Stimulated activated naive CD8-positive, alpha-beta T cell treated with anti-CD3 and anti-CD28 coated beads, Interleukin-15, amount 100 ng/mL, for 72 hours (primary cell): Measurements from ENCODE around the gene SUDS3.
"Not testable (repeated sequence)": the region's sequence is repeated elsewhere in the genome, so short reads cannot be mapped to it uniquely, and the experiment has no call there.

Experiments used
- ATAC-seq: fragments of 150-1000 bp; cut with Tn5 transposase; 2 replicates; pipeline ENCODE4 v1.10.0; 2021; ENCODE audit warnings: mild to moderate bottlenecking, moderate library complexity
- DNase-seq, 2 donors: peaks; one replicate each; pipeline ENCODE4 v3.0.0; 2021 to 2022
- H3K27ac Mint-ChIP-seq, 2 donors: one replicate each; pipeline ENCODE4 v1.8.0; 2022; ENCODE audit warnings: mild to moderate bottlenecking in 2 of 2, mixed read lengths in 2 of 2, moderate library complexity in 2 of 2
- H3K27me3 Mint-ChIP-seq: one replicate; pipeline ENCODE4 v1.8.0; 2022; ENCODE audit warnings: mixed read lengths
- H3K4me1 Mint-ChIP-seq: one replicate; pipeline ENCODE4 v1.8.0; 2022; ENCODE audit warnings: mild to moderate bottlenecking, mixed read lengths
- H3K4me3 Mint-ChIP-seq, 2 donors: one replicate each; pipeline ENCODE4 v1.8.0; 2022; ENCODE audit warnings: mild to moderate bottlenecking in 2 of 2, mixed read lengths in 2 of 2, moderate library complexity in 1 of 2
- H3K9me3 Mint-ChIP-seq, 2 donors: one replicate each; pipeline ENCODE4 v1.8.0; 2022; ENCODE audit warnings: mixed read lengths in 2 of 2

The SUDS3 gene

GRCh38 chr12:118347916-118348315 is 28.4 kb upstream of the SUDS3 start:
- no peaks in the 10 kb centered on the region for H3K27me3 Mint-ChIP-seq
- DNase-seq (no peak), ATAC-seq (no peak)
- H3K4me1 Mint-ChIP-seq, result peaks cover 32% of the 10 kb centered on the region
- no peaks in the 10 kb centered on the region for H3K9me3 Mint-ChIP-seq
- no peak overlapping the region for H3K4me3 Mint-ChIP-seq
- H3K27ac Mint-ChIP-seq, result peak overlapping the region in 1 of 2 donors; percentile 1

- Mint-ChIP-seq H3K27me3 (no peaks in the 10 kb centered on the region), H3K4me1 (peaks cover 49% of the 10 kb centered on the region), H3K4me3 (no peak overlapping the region), H3K9me3 (no peaks in the 10 kb centered on the region), H3K27ac (no peak overlapping the region)
- DNase-seq, result no peak
- ATAC-seq, result no peak
Observed at GRCh38 chr12:118350908-118351559, 25.3 kb upstream of the SUDS3 start.

- peak overlapping the region in 1 of 2 donors; percentile 9 for H3K27ac Mint-ChIP-seq
- ATAC-seq, result no peak
- H3K9me3 Mint-ChIP-seq, result no peaks in the 10 kb centered on the region
- no peak overlapping the region for H3K4me3 Mint-ChIP-seq
- H3K27me3 Mint-ChIP-seq, result no peaks in the 10 kb centered on the region
- H3K4me1 Mint-ChIP-seq, result peaks cover 46% of the 10 kb centered on the region
- DNase-seq, result no peak
Observed at GRCh38 chr12:118353721-118354120, 22.6 kb upstream of the SUDS3 start.

- not testable (repeated sequence) for H3K27me3 Mint-ChIP-seq, DNase-seq, ATAC-seq, H3K9me3 Mint-ChIP-seq, H3K27ac Mint-ChIP-seq
- Mint-ChIP-seq H3K4me3 (peak overlapping the region in 1 of 2 donors; percentile 37), H3K4me1 (peaks cover 47% of the 10 kb centered on the region)
Observed at GRCh38 chr12:118354503-118354902, 21.9 kb upstream of the SUDS3 start.

- peaks cover 51% of the 10 kb centered on the region for H3K4me1 Mint-ChIP-seq
- peak overlapping the region in 1 of 2 donors; percentile 37 for H3K4me3 Mint-ChIP-seq
- no peak for ATAC-seq
- DNase-seq, result no peak
- H3K27ac Mint-ChIP-seq, result no peak overlapping the region
- H3K27me3 Mint-ChIP-seq, result no peaks in the 10 kb centered on the region
- no peaks in the 10 kb centered on the region for H3K9me3 Mint-ChIP-seq
Observed at GRCh38 chr12:118354903-118355302, 21.5 kb upstream of the SUDS3 start.

GRCh38 chr12:118355843-118356242 is 20.5 kb upstream of the SUDS3 start:
- H3K4me3 Mint-ChIP-seq, result peak overlapping the region; percentile 46 to 56
- no peak overlapping the region for H3K27ac Mint-ChIP-seq
- ATAC-seq, result no peak

GRCh38 chr12:118356809-118357256 is 19.5 kb upstream of the SUDS3 start:
- no peaks in the 10 kb centered on the region for H3K9me3 Mint-ChIP-seq
- no peaks in the 10 kb centered on the region for H3K27me3 Mint-ChIP-seq
- ATAC-seq, result peak; percentile 47
- peaks cover 46% of the 10 kb centered on the region for H3K4me1 Mint-ChIP-seq
- no peak for DNase-seq
- H3K4me3 Mint-ChIP-seq, result peak overlapping the region; percentile 83 to 92
- H3K27ac Mint-ChIP-seq, result peak overlapping the region; percentile 97 to 98

More at GRCh38 chr12:118355843-118356242, 20.5 kb upstream of the SUDS3 start:
- no peak for DNase-seq
- no peaks in the 10 kb centered on the region for H3K9me3 Mint-ChIP-seq
- H3K4me1 Mint-ChIP-seq, result peaks cover 46% of the 10 kb centered on the region
- H3K27me3 Mint-ChIP-seq, result no peaks in the 10 kb centered on the region

- ATAC-seq (peak; percentile 90), DNase-seq (peak; percentile 53 to 62)
- Mint-ChIP-seq H3K4me3 (peak overlapping the region; percentile 83 to 92), H3K4me1 (peaks cover 46% of the 10 kb centered on the region), H3K9me3 (no peaks in the 10 kb centered on the region), H3K27ac (peak overlapping the region; percentile 97 to 98), H3K27me3 (no peaks in the 10 kb centered on the region)
Observed at GRCh38 chr12:118357257-118358007, 18.9 kb upstream of the SUDS3 start.

- H3K4me3 Mint-ChIP-seq, result peak overlapping the region; percentile 83 to 92
- H3K27ac Mint-ChIP-seq, result peak overlapping the region; percentile 97 to 98
- DNase-seq, result no peak
- H3K4me1 Mint-ChIP-seq, result peaks cover 45% of the 10 kb centered on the region
- H3K9me3 Mint-ChIP-seq, result no peaks in the 10 kb centered on the region
- ATAC-seq, result no peak
- no peaks in the 10 kb centered on the region for H3K27me3 Mint-ChIP-seq
Observed at GRCh38 chr12:118358008-118358359, 18.4 kb upstream of the SUDS3 start.

- Mint-ChIP-seq H3K27me3 (no peaks in the 10 kb centered on the region), H3K4me1 (peaks cover 39% of the 10 kb centered on the region), H3K4me3 (peak overlapping the region; percentile 83 to 92), H3K27ac (peak overlapping the region; percentile 88 to 93), H3K9me3 (no peaks in the 10 kb centered on the region)
- ATAC-seq (peak; percentile 43), DNase-seq (no peak)
Observed at GRCh38 chr12:118358612-118359540, 17.5 kb upstream of the SUDS3 start.

- Mint-ChIP-seq H3K27me3 (no peaks in the 10 kb centered on the region), H3K4me1 (peaks cover 38% of the 10 kb centered on the region), H3K9me3 (no peaks in the 10 kb centered on the region), H3K27ac (peak overlapping the region; percentile 88 to 93), H3K4me3 (peak overlapping the region; percentile 83 to 92)
- ATAC-seq (peak; percentile 66), DNase-seq (peak in 1 of 2 donors; percentile 21)
Observed at GRCh38 chr12:118359541-118359915, 16.8 kb upstream of the SUDS3 start.

- Mint-ChIP-seq H3K9me3 (no peaks in the 10 kb centered on the region), H3K27ac (no peak overlapping the region), H3K27me3 (no peaks in the 10 kb centered on the region), H3K4me3 (no peak overlapping the region), H3K4me1 (peaks cover 25% of the 10 kb centered on the region)
- ATAC-seq (no peak), DNase-seq (no peak)
Observed at GRCh38 chr12:118361092-118361404, 15.3 kb upstream of the SUDS3 start.

GRCh38 chr12:118361889-118362288 is 14.5 kb upstream of the SUDS3 start:
- ATAC-seq, result no peak
- no peak overlapping the region for H3K4me3 Mint-ChIP-seq
- peaks cover 17% of the 10 kb centered on the region for H3K4me1 Mint-ChIP-seq
- no peak for DNase-seq
- no peaks in the 10 kb centered on the region for H3K9me3 Mint-ChIP-seq
- H3K27ac Mint-ChIP-seq, result no peak overlapping the region
- H3K27me3 Mint-ChIP-seq, result no peaks in the 10 kb centered on the region

GRCh38 chr12:118368821-118369220 is 7.5 kb upstream of the SUDS3 start:
- Mint-ChIP-seq H3K4me1 (peaks cover 23% of the 10 kb centered on the region), H3K4me3 (no peak overlapping the region), H3K27ac (no peak overlapping the region)

GRCh38 chr12:118370601-118371000 is 5.8 kb upstream of the SUDS3 start:
- Mint-ChIP-seq H3K4me1 (peaks cover 36% of the 10 kb centered on the region), H3K9me3 (no peaks in the 10 kb centered on the region), H3K27ac (no peak overlapping the region), H3K27me3 (no peaks in the 10 kb centered on the region), H3K4me3 (peak overlapping the region; percentile 96 to 97)
- DNase-seq, result no peak
- ATAC-seq, result no peak

More at GRCh38 chr12:118368821-118369220, 7.5 kb upstream of the SUDS3 start:
- ATAC-seq (no peak), DNase-seq (no peak)
- Mint-ChIP-seq H3K9me3 (no peaks in the 10 kb centered on the region), H3K27me3 (no peaks in the 10 kb centered on the region)
